MG63 (cell line): ENCODE data around the gene TMED1. TPM values are rescaled to one million over a fixed set of nuclear protein-coding genes. Genes with fewer than 3 reads are reported as not detected.

Experiments used
- DNase-seq: peaks from one replicate; pipeline ENCODE4 v3.0.0-alpha.2; 2020
- H3K27me3 ChIP-seq: fragments of 250-450 bp; sonication (Bioruptor Pico); 2 replicates; pipeline ENCODE4 v1.5.1; 2020; ENCODE audit warnings: mild to moderate bottlenecking, moderate library complexity
- H3K36me3 ChIP-seq: fragments of 250-450 bp; sonication (Bioruptor Pico); 2 replicates; pipeline ENCODE4 v1.5.1; 2020; ENCODE audit warnings: mild to moderate bottlenecking, moderate library complexity
- H3K4me3 ChIP-seq: fragments of 250-450 bp; sonication (Bioruptor Pico); 2 replicates; pipeline ENCODE4 v1.5.1; 2020; ENCODE audit warnings: mild to moderate bottlenecking, moderate library complexity
- H3K9me3 ChIP-seq: fragments of 250-450 bp; sonication (Bioruptor Pico); 2 replicates; pipeline ENCODE4 v1.5.1; 2020; ENCODE audit warnings: mild to moderate bottlenecking, moderate library complexity
- total RNA-seq: library from RNA; depleted of rRNA; stranded (reverse); fragments of >200 nt; shearing (Covaris generic); gene quantifications from 2 replicates; pipeline ENCODE4 v1.2.3, GENCODE V29; 2014; ENCODE audit warnings: low replicate concordance; rRNA removed

TMED1 gene
- total RNA-seq, 1 experiment from 2014 or later: 112 TPM

GRCh38 chr19:10805065-10805757 lies 30.8 kb downstream of the TMED1 start:
- Histone ChIP-seq H3K27me3 (no peaks in the 10 kb centered on the region), H3K4me3 (no peak overlapping the region), H3K36me3 (peaks cover 68% of the 10 kb centered on the region), H3K9me3 (no peaks in the 10 kb centered on the region)
- DNase-seq: no peak

GRCh38 chr19:10803252-10803651 lies 32.8 kb downstream of the TMED1 start:
- no peak for DNase-seq
- no peaks in the 10 kb centered on the region for H3K27me3 ChIP-seq
- peaks cover 60% of the 10 kb centered on the region for H3K36me3 ChIP-seq
- H3K4me3 ChIP-seq: no peak overlapping the region
- no peaks in the 10 kb centered on the region for H3K9me3 ChIP-seq

- DNase-seq: no peak
- Histone ChIP-seq H3K27me3 (no peaks in the 10 kb centered on the region), H3K9me3 (no peaks in the 10 kb centered on the region), H3K4me3 (no peak overlapping the region), H3K36me3 (peaks cover 63% of the 10 kb centered on the region)
Measured at GRCh38 chr19:10802479-10802878, 33.5 kb downstream of the TMED1 start.

DNA sequence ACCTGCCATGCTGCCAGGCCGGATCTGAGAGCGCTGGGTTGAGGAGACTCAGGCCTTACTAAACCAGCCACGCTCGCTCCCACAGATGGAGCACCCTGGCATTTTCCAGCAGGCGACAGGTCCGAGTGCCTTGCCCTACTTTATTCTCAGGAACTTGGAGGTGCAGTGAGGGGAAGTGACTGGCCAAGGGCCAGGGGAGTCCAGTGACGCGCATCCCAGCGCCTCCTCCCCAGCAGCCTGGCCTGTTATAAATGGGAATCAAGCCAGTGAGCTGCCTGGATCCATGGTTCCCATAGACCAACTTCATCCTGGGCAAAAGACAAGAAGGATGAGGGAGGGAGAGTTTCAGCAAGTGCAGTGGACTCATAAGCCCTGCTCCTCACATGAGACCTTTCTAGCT lies 35.5 kb downstream of the TMED1 start:
- Histone ChIP-seq H3K4me3 (no peak overlapping the region), H3K27me3 (no peaks in the 10 kb centered on the region), H3K36me3 (peaks cover 67% of the 10 kb centered on the region), H3K9me3 (no peaks in the 10 kb centered on the region)
- no peak for DNase-seq

- Histone ChIP-seq H3K4me3 (no peak overlapping the region), H3K27me3 (no peaks in the 10 kb centered on the region), H3K9me3 (no peaks in the 10 kb centered on the region), H3K36me3 (peaks cover 70% of the 10 kb centered on the region)
- DNase-seq: no peak
Measured at GRCh38 chr19:10797541-10798256, 38.3 kb downstream of the TMED1 start.

GRCh38 chr19:10797078-10797477 lies 38.9 kb downstream of the TMED1 start:
- H3K27me3 ChIP-seq: no peaks in the 10 kb centered on the region
- DNase-seq: no peak
- no peaks in the 10 kb centered on the region for H3K9me3 ChIP-seq
- H3K36me3 ChIP-seq: peaks cover 66% of the 10 kb centered on the region
- no peak overlapping the region for H3K4me3 ChIP-seq

GRCh38 chr19:10796653-10797052 lies 39.4 kb downstream of the TMED1 start:
- DNase-seq: no peak
- no peak overlapping the region for H3K4me3 ChIP-seq
- H3K27me3 ChIP-seq: no peaks in the 10 kb centered on the region
- peaks cover 69% of the 10 kb centered on the region for H3K36me3 ChIP-seq
- H3K9me3 ChIP-seq: no peaks in the 10 kb centered on the region

DNA sequence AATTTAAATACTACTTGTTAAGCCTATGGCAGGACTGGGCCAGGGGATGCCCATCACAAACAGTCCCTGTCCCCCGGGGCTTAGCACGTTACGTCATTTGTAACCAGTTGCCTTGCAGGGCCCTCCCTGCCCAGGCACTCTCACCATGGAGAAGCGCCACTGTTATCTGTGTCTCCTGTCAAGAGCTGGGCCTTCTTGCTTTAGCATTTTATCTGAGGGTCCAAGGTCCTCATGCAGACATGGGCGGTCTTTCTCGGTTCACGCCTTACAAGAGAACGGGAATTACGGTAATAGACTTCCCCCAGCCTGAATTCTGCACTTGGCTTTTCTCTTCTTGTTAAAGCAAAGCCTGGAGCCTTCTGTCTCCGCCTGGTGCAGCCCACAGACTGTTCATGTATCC lies 46.1 kb downstream of the TMED1 start:
- Histone ChIP-seq H3K9me3 (no peaks in the 10 kb centered on the region), H3K27me3 (no peaks in the 10 kb centered on the region), H3K4me3 (no peak overlapping the region), H3K36me3 (peaks cover 65% of the 10 kb centered on the region)
- DNase-seq: no peak

DNA sequence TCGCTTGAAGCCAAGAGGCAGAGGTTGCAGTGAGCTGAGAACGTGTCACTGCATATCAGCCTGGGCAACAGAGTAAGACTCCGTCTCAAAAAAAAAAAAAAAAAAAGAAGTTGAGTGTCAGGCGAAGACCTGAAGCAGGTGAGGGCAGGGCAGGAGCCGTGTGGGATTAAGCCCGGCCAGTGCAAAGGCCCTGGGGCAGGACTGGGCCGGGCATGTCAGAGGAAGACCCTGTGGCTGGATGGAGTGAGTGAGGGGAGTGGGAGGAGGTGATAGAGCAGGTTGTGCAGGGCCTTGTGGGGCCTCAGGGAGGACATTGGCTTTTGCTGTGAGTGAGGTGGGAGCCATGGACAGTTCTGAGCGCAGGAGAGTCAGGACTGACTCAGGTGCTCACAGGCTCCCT lies 47.9 kb downstream of the TMED1 start:
- H3K4me3 ChIP-seq: no peak overlapping the region
- DNase-seq: no peak
- peaks cover 60% of the 10 kb centered on the region for H3K36me3 ChIP-seq

DNA sequence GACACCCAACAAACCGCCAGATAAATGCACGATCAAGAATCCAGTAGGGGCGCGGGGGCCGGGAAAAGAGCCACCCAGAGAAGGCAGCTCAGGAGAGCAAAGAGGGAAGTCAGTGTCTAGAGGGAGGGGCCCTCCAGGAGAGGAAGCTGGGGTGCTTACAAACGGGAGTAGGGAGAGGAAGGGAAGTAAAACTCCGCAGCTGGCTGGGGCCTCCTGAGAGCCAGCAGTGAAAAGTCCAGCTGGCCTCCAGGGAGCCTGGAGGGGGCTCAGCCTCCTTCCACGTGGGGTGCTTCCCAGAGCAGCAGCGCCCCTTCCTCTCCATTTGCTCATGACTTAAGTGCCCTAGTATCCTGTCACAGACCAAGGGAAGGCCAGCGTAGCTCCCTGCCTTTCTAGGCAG lies 51.8 kb downstream of the TMED1 start:
- Histone ChIP-seq H3K27me3 (no peaks in the 10 kb centered on the region), H3K4me3 (no peak overlapping the region), H3K36me3 (peaks cover 76% of the 10 kb centered on the region), H3K9me3 (no peaks in the 10 kb centered on the region)
- no peak for DNase-seq

More for the DNA sequence above, 47.9 kb downstream of the TMED1 start:
- H3K27me3 ChIP-seq: no peaks in the 10 kb centered on the region
- H3K9me3 ChIP-seq: no peaks in the 10 kb centered on the region

GRCh38 chr19:10782795-10783194 lies 53.2 kb downstream of the TMED1 start:
- no peak overlapping the region for H3K4me3 ChIP-seq
- no peaks in the 10 kb centered on the region for H3K9me3 ChIP-seq
- H3K36me3 ChIP-seq: peaks cover 83% of the 10 kb centered on the region
- DNase-seq: no peak
- H3K27me3 ChIP-seq: no peaks in the 10 kb centered on the region

Other genes starting within 250 kb of the TMED1 start
- gene AP1M2, start 248.9 kb downstream of the TMED1 start, total RNA-seq: 1.4 TPM in 1 of 2 replicates, not detected in the other
- gene SLC44A2, start 210.7 kb downstream of the TMED1 start, total RNA-seq: 0.54 and 3.3 TPM in 2 replicates
- 273 and 320 TPM in 2 replicates for gene ILF3, start 181.9 kb downstream of the TMED1 start, total RNA-seq
- 95.3 and 97.4 TPM in 2 replicates for gene QTRT1, start 134.8 kb downstream of the TMED1 start, total RNA-seq
- 104 and 116 TPM in 2 replicates for gene DNM2, start 118.1 kb downstream of the TMED1 start, total RNA-seq
- 0.30 TPM in 1 of 2 replicates, not detected in the other for gene C19orf38, start 12.2 kb upstream of the TMED1 start, total RNA-seq
- gene CARM1, start 35.3 kb upstream of the TMED1 start, total RNA-seq: 28.9 and 45.7 TPM in 2 replicates
- 74.6 and 82.8 TPM in 2 replicates for gene YIPF2, start 92.4 kb upstream of the TMED1 start, total RNA-seq
- 29.3 and 39.2 TPM in 2 replicates for gene TIMM29, start 92.6 kb upstream of the TMED1 start, total RNA-seq
- 133 and 134 TPM in 2 replicates for gene SMARCA4, start 124.8 kb upstream of the TMED1 start, total RNA-seq